Fibroblast of the aortic adventitia (primary cell): ENCODE data around the gene IL19. TPM values are rescaled to one million over a fixed set of nuclear protein-coding genes. Genes with fewer than 3 reads are reported as not detected.

ENCODE experiments used
- DNase-seq: peaks from one replicate; pipeline ENCODE4 v3.0.0-alpha.2; 2010; ENCODE audit warnings: low read depth
- H3K4me3 ChIP-seq: 2 replicates; pipeline ENCODE4 v1.5.1; 2011; ENCODE audit warnings: low read depth, mild to moderate bottlenecking, control low read depth, low read length, moderate library complexity
- CTCF ChIP-seq: IDR thresholded peaks from 2 replicates; pipeline ENCODE4 v1.5.1; 2011; ENCODE audit warnings: mild to moderate bottlenecking, low read length, control low read depth, inconsistent platforms; ENCODE audit not compliant: insufficient read depth
- total RNA-seq: library from RNA; depleted of rRNA; stranded (reverse); fragments of >200 nt; gene quantifications from 2 replicates; pipeline ENCODE4 v1.2.3, GENCODE V29; 2012; ENCODE audit warnings: low replicate concordance

Gene IL19
- total RNA-seq, 1 donor: not detected

GRCh38 chr1:206854401-206855129, 84.0 kb downstream of the IL19 start:
- H3K4me3 ChIP-seq: no peak overlapping the region
- no peak for TF ChIP-seq CTCF
- peak; percentile 10 for DNase-seq

- no peak for TF ChIP-seq CTCF
- DNase-seq: no peak
- H3K4me3 ChIP-seq: no peak overlapping the region
Observed at GRCh38 chr1:206855859-206856258, 85.3 kb downstream of the IL19 start.

- TF ChIP-seq CTCF: peak; percentile 16
- no peak for DNase-seq
- no peak overlapping the region for H3K4me3 ChIP-seq
Observed at GRCh38 chr1:206856674-206857464, 86.3 kb downstream of the IL19 start.

GRCh38 chr1:206859082-206859521, 88.5 kb downstream of the IL19 start:
- H3K4me3 ChIP-seq: no peak overlapping the region
- TF ChIP-seq CTCF: no peak
- no peak for DNase-seq

- no peak for TF ChIP-seq CTCF
Observed at GRCh38 chr1:206860165-206860564, 89.6 kb downstream of the IL19 start.

GRCh38 chr1:206863266-206863665, 92.7 kb downstream of the IL19 start:
- H3K4me3 ChIP-seq: no peak overlapping the region
- no peak for TF ChIP-seq CTCF
- no peak for DNase-seq

More at GRCh38 chr1:206860165-206860564, 89.6 kb downstream of the IL19 start:
- no peak for DNase-seq
- no peak overlapping the region for H3K4me3 ChIP-seq
